GM23338 (cell line): ENCODE results near the gene ABCB11. TPM values are rescaled to one million over a fixed set of nuclear protein-coding genes. Genes with fewer than 3 reads are reported as not detected.

Source experiments
- ATAC-seq: fragments of 200-7000 bp; cut with Tn5 transposase; 3 replicates; pipeline ENCODE4 v1.9.1; 2020
- DNase-seq: peaks from one replicate; pipeline ENCODE4 v3.0.0-alpha.2; 2015; ENCODE audit warnings: low spot score
- H2AFZ ChIP-seq: fragments of 200-600 bp; sonication (generic); 2 replicates; pipeline ENCODE4 v1.8.0; 2016; ENCODE audit warnings: antibody characterized with exemption, mild to moderate bottlenecking, moderate library complexity
- H3F3A ChIP-seq: fragments of 200-600 bp; sonication (generic); replicated peaks from 2 replicates; pipeline ENCODE4 v1.8.0; 2017; ENCODE audit warnings: antibody characterized with exemption, mixed run types, low read depth
- H3K27ac ChIP-seq: fragments of 200-600 bp; sonication (generic); 2 replicates; pipeline ENCODE4 v1.6.1; 2016; ENCODE audit warnings: low read depth
- H3K27me3 ChIP-seq: fragments of 200-600 bp; sonication (generic); 2 replicates; pipeline ENCODE4 v1.8.0; 2016; ENCODE audit warnings: mild to moderate bottlenecking, mixed run types, moderate library complexity; ENCODE audit not compliant: insufficient read depth
- H3K36me3 ChIP-seq: fragments of 200-600 bp; sonication (generic); 2 replicates; pipeline ENCODE4 v1.8.0; 2016; ENCODE audit warnings: mild to moderate bottlenecking; ENCODE audit not compliant: insufficient read depth
- H3K4me1 ChIP-seq: fragments of 200-600 bp; sonication (generic); 2 replicates; pipeline ENCODE4 v1.8.0; 2016; ENCODE audit warnings: mild to moderate bottlenecking, moderate library complexity; ENCODE audit not compliant: insufficient read depth
- H3K4me2 ChIP-seq: fragments of 200-600 bp; sonication (generic); 2 replicates; pipeline ENCODE4 v1.7.1; 2017; ENCODE audit warnings: mixed run types
- H3K4me3 ChIP-seq: fragments of 200-600 bp; sonication (generic); 2 replicates; pipeline ENCODE4 v1.6.1; 2016; ENCODE audit warnings: mixed run types
- H3K79me2 ChIP-seq: fragments of 200-600 bp; sonication (generic); replicated peaks from 2 replicates; pipeline ENCODE4 v1.8.0; 2017; ENCODE audit warnings: mild to moderate bottlenecking; ENCODE audit not compliant: insufficient read depth
- H3K9me2 ChIP-seq: fragments of 200-600 bp; sonication (generic); 2 replicates; pipeline ENCODE4 v1.8.0; 2017; ENCODE audit not compliant: insufficient read depth
- H4K20me1 ChIP-seq: fragments of 200-600 bp; sonication (generic); replicated peaks from 2 replicates; pipeline ENCODE4 v1.8.0; 2017; ENCODE audit warnings: mild to moderate bottlenecking; ENCODE audit not compliant: insufficient read depth
- H3K27ac Mint-ChIP-seq: 2 replicates; pipeline ENCODE4 v1.8.0; 2020; ENCODE audit warnings: inconsistent platforms, mild to moderate bottlenecking, moderate library complexity, mixed read lengths
- H3K27me3 Mint-ChIP-seq: 3 replicates; pipeline ENCODE4 v1.8.0; 2022; ENCODE audit warnings: low read depth, mild to moderate bottlenecking, moderate library complexity, mixed read lengths, inconsistent platforms; ENCODE audit not compliant: insufficient read depth, poor library complexity
- H3K36me3 Mint-ChIP-seq: 3 replicates; pipeline ENCODE4 v1.8.0; 2021; ENCODE audit warnings: low read depth, mild to moderate bottlenecking, inconsistent platforms, moderate library complexity, mixed read lengths
- H3K4me1 Mint-ChIP-seq: 3 replicates; pipeline ENCODE4 v1.8.0; 2020; ENCODE audit warnings: mild to moderate bottlenecking, inconsistent platforms, mixed read lengths
- H3K4me3 Mint-ChIP-seq: 3 replicates; pipeline ENCODE4 v1.8.0; 2021; ENCODE audit warnings: moderate library complexity, mild to moderate bottlenecking, inconsistent platforms, mixed read lengths
- H3K9me3 Mint-ChIP-seq: 3 replicates; pipeline ENCODE4 v1.8.0; 2020; ENCODE audit warnings: moderate library complexity, mild to moderate bottlenecking, inconsistent platforms, mixed read lengths
- CREB1 ChIP-seq: fragments of 250-450 bp; sonication (Bioruptor Pico); IDR thresholded peaks from 2 replicates; pipeline ENCODE4 v1.5.0; 2020; ENCODE audit warnings: low read depth, mild to moderate bottlenecking, moderate library complexity
- EZH2phosphoT487 ChIP-seq: fragments of 200-600 bp; sonication (generic); IDR thresholded peaks from one replicate; pipeline ENCODE4 v1.8.1; 2018; ENCODE audit warnings: antibody characterized with exemption; ENCODE audit not compliant: unreplicated experiment
- NANOG ChIP-seq: IDR thresholded peaks from 2 replicates; pipeline ENCODE4 v1.6.1; 2016; ENCODE audit warnings: antibody characterized with exemption, borderline replicate concordance
- POLR2AphosphoS5 ChIP-seq: IDR thresholded peaks from 2 replicates; pipeline ENCODE4 v1.6.1; 2016; ENCODE audit warnings: antibody characterized with exemption, low read depth
- REST ChIP-seq: IDR thresholded peaks from one replicate; pipeline ENCODE4 v1.6.1; 2018; ENCODE audit warnings: antibody characterized with exemption; ENCODE audit not compliant: unreplicated experiment
- STAT1 ChIP-seq: IDR thresholded peaks from one replicate; pipeline ENCODE4 v1.6.1; 2016; ENCODE audit warnings: antibody characterized with exemption; ENCODE audit not compliant: unreplicated experiment
- ZNF331 ChIP-seq: fragments of 250-450 bp; sonication (Bioruptor Pico); IDR thresholded peaks from 2 replicates; pipeline ENCODE4 v1.5.0; 2020; ENCODE audit warnings: low read depth, mild to moderate bottlenecking, moderate library complexity
- polyA plus RNA-seq: library from polyadenylated mRNA; unstranded; fragments of >200 nt; fragmentation: Nextera tagmentation; extraction: Ambion mirVana; gene quantifications from 2 replicates; pipeline ENCODE4 v1.2.1, GENCODE V29; 2016
- total RNA-seq: library from RNA; depleted of rRNA; stranded (reverse); fragments of >200 nt; shearing (Covaris generic); gene quantifications from 2 replicates; pipeline ENCODE4 v1.2.3, GENCODE V29; 2014
- TF ChIP-seq, protein P1 (sequence below): fragments of 250-450 bp; sonication (Bioruptor Pico); IDR thresholded peaks from 2 replicates; pipeline ENCODE4 v1.5.0; 2020; ENCODE audit warnings: mild to moderate bottlenecking, moderate library complexity
- TF ChIP-seq, protein P2 (sequence below): IDR thresholded peaks from 2 replicates; pipeline ENCODE4 v1.6.1; 2016; ENCODE audit warnings: antibody characterized with exemption

ABCB11 gene
- total and polyA plus RNA-seq, 2 experiments from 2014 or later = not detected

GRCh38 chr2:168897449-168897848, 133.7 kb downstream of the ABCB11 start:
- Histone ChIP-seq H3K4me3 (no peak overlapping the region), H3K9me2 (0 out of 2 replicates have a peak, but pooled peaks cover 5% of the 10 kb centered on the region), H3F3A (no peaks in the 10 kb centered on the region), H4K20me1 (no peaks in the 10 kb centered on the region), H3K27ac (no peak overlapping the region), H3K36me3 (no peaks in the 10 kb centered on the region), H3K4me2 (no peak overlapping the region), H3K27me3 (no peaks in the 10 kb centered on the region), H3K79me2 (no peaks in the 10 kb centered on the region), H3K4me1 (no peaks in the 10 kb centered on the region), H2AFZ (no peak overlapping the region)
- H3K4me1 Mint-ChIP-seq = no peaks in the 10 kb centered on the region; the same call in 2 of the 3 replicates
- DNase-seq = no peak
- no peaks in the 10 kb centered on the region for H3K36me3 Mint-ChIP-seq
- H3K27ac Mint-ChIP-seq = no peak overlapping the region
- no peaks in the 10 kb centered on the region for H3K9me3 Mint-ChIP-seq
- H3K27me3 Mint-ChIP-seq = no peaks in the 10 kb centered on the region
- TF ChIP-seq EZH2phosphoT487 (no peak), POLR2AphosphoS5 (no peak), CREB1 (CRISPR knock-in tag) (no peak)
- ATAC-seq = no peak
- no peak overlapping the region for H3K4me3 Mint-ChIP-seq

DNA sequence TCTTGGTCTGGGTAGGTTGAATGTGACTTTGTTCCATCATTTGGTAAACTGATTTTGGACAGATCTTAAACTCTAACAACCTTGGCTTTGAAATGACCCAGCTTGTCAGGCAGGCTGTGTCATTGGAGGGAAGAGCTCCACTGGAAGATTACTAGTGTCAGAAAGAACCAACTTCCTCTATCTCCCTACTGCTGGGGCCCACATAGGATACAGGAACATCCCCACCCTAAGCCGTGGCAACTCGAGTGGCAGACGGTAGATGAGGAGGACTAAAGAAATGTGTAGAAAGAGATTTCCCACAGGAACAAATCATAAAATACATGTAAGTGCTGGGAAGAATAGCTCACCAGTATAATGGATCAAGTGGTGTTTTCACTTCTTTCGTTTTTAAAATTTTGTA, 134.3 kb downstream of the ABCB11 start:
- Histone ChIP-seq H3K4me2 (no peak overlapping the region), H3K4me1 (no peaks in the 10 kb centered on the region), H2AFZ (peak overlapping the region; percentile 10; the same call in 1 of the 2 replicates), H3K36me3 (no peaks in the 10 kb centered on the region), H3F3A (no peaks in the 10 kb centered on the region), H3K27me3 (no peaks in the 10 kb centered on the region), H3K27ac (no peak overlapping the region), H3K79me2 (no peaks in the 10 kb centered on the region), H4K20me1 (no peaks in the 10 kb centered on the region), H3K4me3 (no peak overlapping the region), H3K9me2 (0 out of 2 replicates have a peak, but pooled peaks cover 5% of the 10 kb centered on the region)
- no peaks in the 10 kb centered on the region; the same call in 2 of the 3 replicates for H3K4me1 Mint-ChIP-seq
- DNase-seq = no peak
- H3K4me3 Mint-ChIP-seq = no peak overlapping the region
- no peaks in the 10 kb centered on the region for H3K27me3 Mint-ChIP-seq
- H3K36me3 Mint-ChIP-seq = no peaks in the 10 kb centered on the region
- no peaks in the 10 kb centered on the region for H3K9me3 Mint-ChIP-seq
- no peak for ATAC-seq
- no peak overlapping the region for H3K27ac Mint-ChIP-seq
- TF ChIP-seq CREB1 (CRISPR knock-in tag) = no peak
- no peak for TF ChIP-seq EZH2phosphoT487
- TF ChIP-seq POLR2AphosphoS5 = no peak
- no peak for TF ChIP-seq ZNF331
- no peak for TF ChIP-seq NANOG
- TF ChIP-seq, protein P1, sequence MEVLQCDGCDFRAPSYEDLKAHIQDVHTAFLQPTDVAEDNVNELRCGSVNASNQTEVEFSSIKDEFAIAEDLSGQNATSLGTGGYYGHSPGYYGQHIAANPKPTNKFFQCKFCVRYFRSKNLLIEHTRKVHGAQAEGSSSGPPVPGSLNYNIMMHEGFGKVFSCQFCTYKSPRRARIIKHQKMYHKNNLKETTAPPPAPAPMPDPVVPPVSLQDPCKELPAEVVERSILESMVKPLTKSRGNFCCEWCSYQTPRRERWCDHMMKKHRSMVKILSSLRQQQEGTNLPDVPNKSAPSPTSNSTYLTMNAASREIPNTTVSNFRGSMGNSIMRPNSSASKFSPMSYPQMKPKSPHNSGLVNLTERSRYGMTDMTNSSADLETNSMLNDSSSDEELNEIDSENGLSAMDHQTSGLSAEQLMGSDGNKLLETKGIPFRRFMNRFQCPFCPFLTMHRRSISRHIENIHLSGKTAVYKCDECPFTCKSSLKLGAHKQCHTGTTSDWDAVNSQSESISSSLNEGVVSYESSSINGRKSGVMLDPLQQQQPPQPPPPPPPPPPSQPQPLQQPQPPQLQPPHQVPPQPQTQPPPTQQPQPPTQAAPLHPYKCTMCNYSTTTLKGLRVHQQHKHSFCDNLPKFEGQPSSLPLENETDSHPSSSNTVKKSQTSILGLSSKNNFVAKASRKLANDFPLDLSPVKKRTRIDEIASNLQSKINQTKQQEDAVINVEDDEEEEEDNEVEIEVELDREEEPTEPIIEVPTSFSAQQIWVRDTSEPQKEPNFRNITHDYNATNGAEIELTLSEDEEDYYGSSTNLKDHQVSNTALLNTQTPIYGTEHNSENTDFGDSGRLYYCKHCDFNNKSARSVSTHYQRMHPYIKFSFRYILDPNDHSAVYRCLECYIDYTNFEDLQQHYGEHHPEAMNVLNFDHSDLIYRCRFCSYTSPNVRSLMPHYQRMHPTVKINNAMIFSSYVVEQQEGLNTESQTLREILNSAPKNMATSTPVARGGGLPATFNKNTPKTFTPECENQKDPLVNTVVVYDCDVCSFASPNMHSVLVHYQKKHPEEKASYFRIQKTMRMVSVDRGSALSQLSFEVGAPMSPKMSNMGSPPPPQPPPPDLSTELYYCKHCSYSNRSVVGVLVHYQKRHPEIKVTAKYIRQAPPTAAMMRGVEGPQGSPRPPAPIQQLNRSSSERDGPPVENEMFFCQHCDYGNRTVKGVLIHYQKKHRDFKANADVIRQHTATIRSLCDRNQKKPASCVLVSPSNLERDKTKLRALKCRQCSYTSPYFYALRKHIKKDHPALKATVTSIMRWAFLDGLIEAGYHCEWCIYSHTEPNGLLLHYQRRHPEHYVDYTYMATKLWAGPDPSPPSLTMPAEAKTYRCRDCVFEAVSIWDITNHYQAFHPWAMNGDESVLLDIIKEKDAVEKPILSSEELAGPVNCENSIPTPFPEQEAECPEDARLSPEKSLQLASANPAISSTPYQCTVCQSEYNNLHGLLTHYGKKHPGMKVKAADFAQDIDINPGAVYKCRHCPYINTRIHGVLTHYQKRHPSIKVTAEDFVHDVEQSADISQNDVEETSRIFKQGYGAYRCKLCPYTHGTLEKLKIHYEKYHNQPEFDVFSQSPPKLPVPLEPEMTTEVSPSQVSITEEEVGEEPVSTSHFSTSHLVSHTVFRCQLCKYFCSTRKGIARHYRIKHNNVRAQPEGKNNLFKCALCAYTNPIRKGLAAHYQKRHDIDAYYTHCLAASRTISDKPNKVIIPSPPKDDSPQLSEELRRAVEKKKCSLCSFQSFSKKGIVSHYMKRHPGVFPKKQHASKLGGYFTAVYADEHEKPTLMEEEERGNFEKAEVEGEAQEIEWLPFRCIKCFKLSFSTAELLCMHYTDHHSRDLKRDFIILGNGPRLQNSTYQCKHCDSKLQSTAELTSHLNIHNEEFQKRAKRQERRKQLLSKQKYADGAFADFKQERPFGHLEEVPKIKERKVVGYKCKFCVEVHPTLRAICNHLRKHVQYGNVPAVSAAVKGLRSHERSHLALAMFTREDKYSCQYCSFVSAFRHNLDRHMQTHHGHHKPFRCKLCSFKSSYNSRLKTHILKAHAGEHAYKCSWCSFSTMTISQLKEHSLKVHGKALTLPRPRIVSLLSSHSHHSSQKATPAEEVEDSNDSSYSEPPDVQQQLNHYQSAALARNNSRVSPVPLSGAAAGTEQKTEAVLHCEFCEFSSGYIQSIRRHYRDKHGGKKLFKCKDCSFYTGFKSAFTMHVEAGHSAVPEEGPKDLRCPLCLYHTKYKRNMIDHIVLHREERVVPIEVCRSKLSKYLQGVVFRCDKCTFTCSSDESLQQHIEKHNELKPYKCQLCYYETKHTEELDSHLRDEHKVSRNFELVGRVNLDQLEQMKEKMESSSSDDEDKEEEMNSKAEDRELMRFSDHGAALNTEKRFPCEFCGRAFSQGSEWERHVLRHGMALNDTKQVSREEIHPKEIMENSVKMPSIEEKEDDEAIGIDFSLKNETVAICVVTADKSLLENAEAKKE = no peak
- TF ChIP-seq, protein P2, sequence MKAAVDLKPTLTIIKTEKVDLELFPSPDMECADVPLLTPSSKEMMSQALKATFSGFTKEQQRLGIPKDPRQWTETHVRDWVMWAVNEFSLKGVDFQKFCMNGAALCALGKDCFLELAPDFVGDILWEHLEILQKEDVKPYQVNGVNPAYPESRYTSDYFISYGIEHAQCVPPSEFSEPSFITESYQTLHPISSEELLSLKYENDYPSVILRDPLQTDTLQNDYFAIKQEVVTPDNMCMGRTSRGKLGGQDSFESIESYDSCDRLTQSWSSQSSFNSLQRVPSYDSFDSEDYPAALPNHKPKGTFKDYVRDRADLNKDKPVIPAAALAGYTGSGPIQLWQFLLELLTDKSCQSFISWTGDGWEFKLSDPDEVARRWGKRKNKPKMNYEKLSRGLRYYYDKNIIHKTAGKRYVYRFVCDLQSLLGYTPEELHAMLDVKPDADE = no peak
- no peak for TF ChIP-seq REST
- TF ChIP-seq STAT1 = no peak
